Pancreas (tissue), 10 donors: ENCODE data around the gene SORBS2. TPM values are rescaled to one million over a fixed set of nuclear protein-coding genes. Genes with fewer than 3 reads are reported as not detected.

Experiments used
- ATAC-seq, 4 donors: fragments of 200-7000 bp; cut with Tn5 transposase; one replicate each; pipeline versions ENCODE4 v1.8.0 to v1.9.1; 2020; ENCODE audit warnings: mild to moderate bottlenecking in 4 of 4, moderate library complexity in 4 of 4
- DNase-seq, 6 donors: peaks; one replicate each; pipeline ENCODE4 v3.0.0-alpha.2; 2020
- FAIRE-seq: peaks from 2 replicates; lab custom pipeline; 2012; peaks lifted over from hg19 to GRCh38; lab: Jason Lieb, UNC
- H3K27ac ChIP-seq, 4 donors: fragments of 200-600 bp; sonication (generic); 1 replicate in 3 of 4; 2 replicates in 1 of 4; pipeline versions ENCODE4 v1.5.0 to v1.8.0; 2020
- H3K27me3 ChIP-seq, 4 donors: fragments of 200-600 bp; one replicate each; pipeline ENCODE4 v1.8.0; 2021
- H3K36me3 ChIP-seq, 3 donors: fragments of 200-600 bp; sonication (generic) in 1 of 3; one replicate each; pipeline versions ENCODE4 v1.5.0 to v1.8.0; 2020 to 2021
- H3K4me1 ChIP-seq, 3 donors: fragments of 200-600 bp; one replicate each; pipeline ENCODE4 v1.8.0; 2021
- H3K4me3 ChIP-seq, 4 donors: fragments of 200-600 bp; sonication (generic) in 2 of 4; one replicate each; pipeline versions ENCODE4 v1.5.0 to v1.8.0; 2020 to 2021
- H3K9me3 ChIP-seq, 4 donors: fragments of 200-600 bp; one replicate each; pipeline ENCODE4 v1.8.0; 2021
- WGBS, 2 donors: extraction: QIAGEN DNeasy Blood & Tissue Kit; methylation state at CpG; one replicate each; pipeline ENCODE4 v1.1.7; 2013; 5-methylcytosine and 5-hydroxymethylcytosine counted together
- intact Hi-C, 3 donors: fragments of 100-400 bp; cut with DNase I; formaldehyde crosslinking; loops; one replicate each; pipeline versions ENCODE4 v1.11.1 to v1.14.2; 2022
- polyA plus RNA-seq, 2 donors: library from polyadenylated mRNA; stranded (reverse); fragments of 200-250 nt; gene quantifications; one replicate each; pipeline ENCODE4 v1.2.3, GENCODE V29; 2013
- total RNA-seq, 6 donors: library from RNA; stranded (reverse); fragmentation: NEBNext Ultra II Directional in 4 of 6; extraction: Animal tissue kit (Norgen Biotek cat#: 25700) in 4 of 6; gene quantifications; one replicate each; pipeline versions ENCODE4 v1.2.1 to v1.2.4, GENCODE V29; 2021 to 2023
- TF ChIP-seq, protein P1 (sequence below), 4 donors: fragments of 200-600 bp; sonication (generic) in 3 of 4; IDR thresholded peaks; one replicate each; pipeline versions ENCODE4 v1.5.0 to v1.8.0; 2021; ENCODE audit warnings: antibody characterized with exemption in 4 of 4
- donor health status: healthy with polysubstance abuse.
- donor health status: DM: no; HTN: no; CAD: no; lungs with moderate emphysema.
- donor health status: DM: no; HTN: no; CAD: no.
- donor health status: control.
- donor health status: control.
- donor health status: Bipolar disorder and iron deficiency.
- donor health status: DM: yes; HTN: yes; CAD: no.
- donor health status: DM: no; HTN: no; CAD: no.
- donor health status: DM: no; HTN: no; CAD: no.
- donor health status: DM: yes; HTN: yes; CAD: no.

Gene SORBS2
- total and polyA plus RNA-seq, 8 donors: 61.7 to 245 (median 140) TPM

DNA sequence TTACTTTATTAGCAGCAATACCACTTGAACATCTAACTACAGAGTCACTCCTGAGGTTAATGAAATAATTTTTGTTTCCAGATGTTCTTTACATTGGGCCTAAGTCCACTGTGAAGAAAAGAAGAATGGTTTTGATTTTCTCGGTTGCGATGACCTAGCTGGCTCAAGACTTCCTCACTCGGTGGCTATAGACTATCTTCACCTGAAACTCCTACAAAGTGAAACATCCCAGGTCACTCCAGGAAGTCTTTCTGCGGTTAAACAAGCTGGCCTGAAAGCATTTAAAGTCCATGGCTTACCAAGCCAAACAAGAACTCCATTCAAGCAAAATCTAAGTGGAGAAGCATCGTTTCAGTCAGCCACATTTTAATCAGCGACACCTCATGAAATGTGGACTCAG, 13.7 kb upstream of the SORBS2 start:
- TF ChIP-seq, protein P1, sequence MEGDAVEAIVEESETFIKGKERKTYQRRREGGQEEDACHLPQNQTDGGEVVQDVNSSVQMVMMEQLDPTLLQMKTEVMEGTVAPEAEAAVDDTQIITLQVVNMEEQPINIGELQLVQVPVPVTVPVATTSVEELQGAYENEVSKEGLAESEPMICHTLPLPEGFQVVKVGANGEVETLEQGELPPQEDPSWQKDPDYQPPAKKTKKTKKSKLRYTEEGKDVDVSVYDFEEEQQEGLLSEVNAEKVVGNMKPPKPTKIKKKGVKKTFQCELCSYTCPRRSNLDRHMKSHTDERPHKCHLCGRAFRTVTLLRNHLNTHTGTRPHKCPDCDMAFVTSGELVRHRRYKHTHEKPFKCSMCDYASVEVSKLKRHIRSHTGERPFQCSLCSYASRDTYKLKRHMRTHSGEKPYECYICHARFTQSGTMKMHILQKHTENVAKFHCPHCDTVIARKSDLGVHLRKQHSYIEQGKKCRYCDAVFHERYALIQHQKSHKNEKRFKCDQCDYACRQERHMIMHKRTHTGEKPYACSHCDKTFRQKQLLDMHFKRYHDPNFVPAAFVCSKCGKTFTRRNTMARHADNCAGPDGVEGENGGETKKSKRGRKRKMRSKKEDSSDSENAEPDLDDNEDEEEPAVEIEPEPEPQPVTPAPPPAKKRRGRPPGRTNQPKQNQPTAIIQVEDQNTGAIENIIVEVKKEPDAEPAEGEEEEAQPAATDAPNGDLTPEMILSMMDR (IDR thresholded peaks at IDR 0.05): no peak
- Histone ChIP-seq H3K9me3 (no peaks in the 10 kb centered on the region), H3K27me3 (no peaks in the 10 kb centered on the region), H3K36me3 (peaks cover 0 to 3% (median 0%) of the 10 kb centered on the region in 3 donors), H3K27ac (peak overlapping the region in 3 of 4 donors; percentile 3 to 95 (median 94)), H3K4me1 (peaks cover 29 to 40% (median 30%) of the 10 kb centered on the region in 3 donors), H3K4me3 (no peak overlapping the region)
- intact Hi-C loops: no loop called here
- FAIRE-seq (no peak), ATAC-seq (peak in 1 of 4 donors; percentile 11), DNase-seq (no peak)
- 60 to 68% methylated on average over 6 of the region's 6 CpGs for WGBS, 2 donors

- Histone ChIP-seq H3K27me3 (no peaks in the 10 kb centered on the region), H3K27ac (peak overlapping the region in 3 of 4 donors; percentile 13 to 95 (median 94)), H3K4me3 (peak overlapping the region in 2 of 4 donors; percentile 48 to 56), H3K9me3 (no peaks in the 10 kb centered on the region), H3K4me1 (peaks cover 35 to 44% (median 43%) of the 10 kb centered on the region in 3 donors), H3K36me3 (no peaks in the 10 kb centered on the region)
- DNase-seq (no peak), ATAC-seq (no peak), FAIRE-seq (no peak)
- intact Hi-C loops: no loop called here
- TF ChIP-seq, protein P1 (IDR thresholded peaks at IDR 0.05): no peak
- WGBS, 2 donors: 35 to 38% methylated on average over 10 of the region's 10 CpGs
Observed at GRCh38 chr4:185822791-185823190, 10.8 kb upstream of the SORBS2 start.

DNA sequence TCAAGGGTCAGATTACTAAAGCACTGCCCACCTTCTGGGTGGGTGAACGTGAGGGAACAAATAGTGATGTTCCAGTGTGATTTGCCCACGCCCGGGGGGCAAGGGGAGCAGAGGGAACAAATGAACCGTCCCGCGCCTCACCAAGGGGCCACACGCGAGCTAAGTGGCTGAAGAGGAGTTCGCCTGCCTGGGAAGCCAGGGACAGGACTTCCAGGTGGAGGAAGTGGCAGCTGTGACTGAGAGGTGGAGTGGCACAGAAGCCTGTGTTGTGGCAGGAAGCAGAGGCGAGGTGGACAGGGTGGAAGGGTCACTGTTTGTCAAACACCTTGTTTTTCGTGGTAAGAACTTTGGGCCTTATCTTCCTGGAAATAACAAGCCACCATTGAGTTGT, 9.0 kb upstream of the SORBS2 start:
- TF ChIP-seq, protein P1 (IDR thresholded peaks at IDR 0.05): no peak
- ATAC-seq: peak; percentile 13 to 30 (median 18)
- H3K27ac ChIP-seq: peak overlapping the region; percentile 70 to 95 (median 88)

GRCh38 chr4:185820146-185821028, 8.4 kb upstream of the SORBS2 start:
- H3K36me3 ChIP-seq: no peaks in the 10 kb centered on the region
- H3K4me3 ChIP-seq: peak overlapping the region; percentile 15 to 56 (median 39)
- ATAC-seq (peak; percentile 71 to 84 (median 72)), DNase-seq (peak; percentile 76 to 80 (median 78)), FAIRE-seq (no peak)
- H3K27ac ChIP-seq: peak overlapping the region; percentile 70 to 95 (median 88)
- TF ChIP-seq, protein P1 (IDR thresholded peaks at IDR 0.05): peak in 1 of 4 donors; percentile 23
- H3K4me1 ChIP-seq: peaks cover 52 to 59% (median 54%) of the 10 kb centered on the region in 3 donors
- WGBS, 2 donors: 13 to 15% methylated on average over 29 of the region's 29 CpGs
- H3K27me3 ChIP-seq: no peaks in the 10 kb centered on the region
- intact Hi-C loops: no loop called here
- H3K9me3 ChIP-seq: no peaks in the 10 kb centered on the region

More for the DNA sequence above, 9.0 kb upstream of the SORBS2 start:
- DNase-seq (peak in 3 of 6 donors; percentile 51 to 65 (median 59)), FAIRE-seq (no peak)
- intact Hi-C loops: no loop called here
- Histone ChIP-seq H3K36me3 (no peaks in the 10 kb centered on the region), H3K9me3 (no peaks in the 10 kb centered on the region), H3K27me3 (no peaks in the 10 kb centered on the region), H3K4me1 (peaks cover 51 to 59% (median 52%) of the 10 kb centered on the region in 3 donors), H3K4me3 (peak overlapping the region; percentile 15 to 56 (median 39))
- 33 to 42% methylated on average over 11 of the region's 11 CpGs for WGBS, 2 donors
